Measurements from ENCODE around the gene LRP1B.

LRP1B gene

GRCh38 chr2:141380008-141380979 lies 750.5 kb downstream of the LRP1B start:
- TF ChIP-seq REST (IDR thresholded peaks at IDR 0.05; ENCODE audit: insufficient read depth in 1 of 2, low read depth in 2 of 2, low read length in 2 of 2): no peak
- TF ChIP-seq TAF1 (IDR thresholded peaks at IDR 0.05; ENCODE audit: borderline replicate concordance, insufficient read depth, low read length): no peak
- TF ChIP-seq SIN3A (IDR thresholded peaks at IDR 0.05; ENCODE audit: borderline replicate concordance, insufficient read depth, low read length): no peak
- no peak for TF ChIP-seq FOXP2 (optimal IDR thresholded peaks at IDR 0.05; ENCODE audit: borderline replicate concordance, extremely low read depth, extremely low read length, insufficient read depth)
- TF ChIP-seq POLR2AphosphoS5 (IDR thresholded peaks at IDR 0.05; ENCODE audit: low read depth, low read length): no peak

GRCh38 chr2:141364821-141365220 lies 766.0 kb downstream of the LRP1B start:
- TF ChIP-seq FOXP2 (optimal IDR thresholded peaks at IDR 0.05; ENCODE audit: borderline replicate concordance, extremely low read depth, extremely low read length, insufficient read depth): no peak
- no peak for TF ChIP-seq SIN3A (IDR thresholded peaks at IDR 0.05; ENCODE audit: borderline replicate concordance, insufficient read depth, low read length)
- TF ChIP-seq REST (IDR thresholded peaks at IDR 0.05; ENCODE audit: insufficient read depth in 1 of 2, low read depth in 2 of 2, low read length in 2 of 2): no peak
- no peak for TF ChIP-seq POLR2AphosphoS5 (IDR thresholded peaks at IDR 0.05; ENCODE audit: low read depth, low read length)
- no peak for TF ChIP-seq TAF1 (IDR thresholded peaks at IDR 0.05; ENCODE audit: borderline replicate concordance, insufficient read depth, low read length)

GRCh38 chr2:141362311-141362710 lies 768.5 kb downstream of the LRP1B start:
- TF ChIP-seq REST (IDR thresholded peaks at IDR 0.05; ENCODE audit: insufficient read depth in 1 of 2, low read depth in 2 of 2, low read length in 2 of 2): no peak

GRCh38 chr2:141348481-141348880 lies 782.3 kb downstream of the LRP1B start:
- TF ChIP-seq FOXP2 (optimal IDR thresholded peaks at IDR 0.05; ENCODE audit: borderline replicate concordance, extremely low read depth, extremely low read length, insufficient read depth): no peak
- TF ChIP-seq POLR2AphosphoS5 (IDR thresholded peaks at IDR 0.05; ENCODE audit: low read depth, low read length): no peak
- no peak for TF ChIP-seq REST (IDR thresholded peaks at IDR 0.05; ENCODE audit: insufficient read depth in 1 of 2, low read depth in 2 of 2, low read length in 2 of 2)
- TF ChIP-seq TAF1 (IDR thresholded peaks at IDR 0.05; ENCODE audit: borderline replicate concordance, insufficient read depth, low read length): no peak
- TF ChIP-seq SIN3A (IDR thresholded peaks at IDR 0.05; ENCODE audit: borderline replicate concordance, insufficient read depth, low read length): no peak

Data from PFSK-1 (cell line).